ENCODE measurements around the gene POLR3G. TPM values are rescaled to one million over a fixed set of nuclear protein-coding genes. Genes with fewer than 3 reads are reported as not detected.

The POLR3G gene
- total RNA-seq, 2 donors from 2014 or later, result 1.2 to 1.5 TPM

DNA sequence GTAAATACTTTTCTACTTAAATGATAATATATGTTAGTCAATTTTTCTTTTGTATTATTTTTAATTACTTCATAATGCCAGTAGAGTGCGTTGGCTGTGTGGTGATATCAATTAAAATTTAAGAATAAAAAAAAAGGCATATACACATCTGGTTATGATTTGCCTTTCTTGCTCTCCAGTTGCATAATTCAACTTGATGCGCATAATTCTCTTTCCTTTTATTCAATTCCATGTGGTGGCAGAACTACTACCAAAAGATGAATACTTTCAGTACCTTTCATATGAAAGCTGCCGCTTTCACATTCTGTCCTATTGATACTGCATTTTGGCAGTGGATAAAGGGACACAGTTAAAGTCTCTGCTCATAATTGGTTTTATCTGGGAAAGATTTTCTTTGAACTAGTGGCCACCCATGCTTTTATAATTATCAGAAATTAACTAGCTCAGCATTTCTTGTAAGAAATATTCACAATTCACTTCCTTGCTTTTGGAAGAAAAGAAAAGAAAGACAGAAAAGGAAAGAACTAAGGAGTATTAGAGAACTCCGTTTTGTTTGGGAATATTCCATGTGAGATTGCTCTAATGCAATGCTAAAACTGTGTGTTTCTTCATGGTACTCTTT, 71.7 kb downstream of the POLR3G start:
- intact Hi-C loops (cut with DNase I), result no loop called here
- DNase-seq (ENCODE audit: low spot score), result no peak

- intact Hi-C loops (cut with DNase I), result no loop called here
- DNase-seq (ENCODE audit: low spot score), result no peak
These were observed 72.4 kb downstream of the POLR3G start for GRCh38 chr5:90547072-90547536.

DNA sequence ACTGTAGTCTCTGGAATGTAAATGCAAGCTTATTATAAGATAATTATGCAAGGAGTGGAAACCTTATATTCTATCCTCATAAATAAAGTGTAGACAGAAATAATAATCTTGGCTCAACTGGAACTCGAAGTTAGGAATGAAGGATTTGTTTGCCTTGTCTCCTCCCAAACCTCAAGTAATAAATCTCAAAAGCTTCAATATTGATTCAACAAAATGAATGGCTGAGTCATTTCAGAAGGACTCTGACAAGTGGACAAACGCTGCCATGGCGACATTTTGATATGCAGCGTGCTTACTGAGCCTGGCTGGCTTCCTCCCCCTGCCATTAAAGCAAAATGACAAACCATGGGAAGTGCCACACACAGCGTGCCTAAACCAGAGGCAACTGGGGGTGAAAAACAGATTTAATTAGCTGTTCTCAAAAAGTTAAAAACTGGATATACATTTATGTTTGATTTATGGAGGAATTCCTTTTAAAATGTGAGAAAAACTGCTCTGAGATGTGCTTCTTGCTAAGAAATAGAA, 73.5 kb downstream of the POLR3G start:
- intact Hi-C loops (cut with DNase I), result no loop called here
- no peak for DNase-seq (ENCODE audit: low spot score)

- intact Hi-C loops (cut with DNase I), result no loop called here
- no peak for DNase-seq (ENCODE audit: low spot score)
These were observed 74.6 kb downstream of the POLR3G start for GRCh38 chr5:90549223-90549622.

GRCh38 chr5:90549729-90550275, 75.1 kb downstream of the POLR3G start:
- intact Hi-C loops (cut with DNase I), result no loop called here
- DNase-seq (ENCODE audit: low spot score), result no peak

DNA sequence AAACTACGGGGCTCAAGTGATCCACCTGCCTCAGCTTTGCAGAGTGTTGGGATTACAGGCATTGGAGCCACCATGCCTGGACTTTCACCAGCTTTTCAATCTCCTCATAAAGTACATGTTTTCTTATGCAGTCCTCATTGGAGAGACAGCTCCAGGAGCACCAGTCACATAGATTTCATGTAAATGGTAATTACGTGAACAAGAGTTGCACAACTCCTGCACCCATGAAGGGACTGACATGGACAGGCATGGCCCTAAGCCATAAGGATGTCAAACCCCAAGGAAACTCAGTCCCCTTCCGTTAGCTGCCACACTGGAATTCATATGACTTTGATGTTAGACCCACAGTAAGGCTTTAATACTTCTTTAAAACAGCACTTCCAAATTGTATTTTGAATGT, 76.3 kb downstream of the POLR3G start:
- intact Hi-C loops (cut with DNase I), result no loop called here
- no peak for DNase-seq (ENCODE audit: low spot score)

GRCh38 chr5:90551376-90551775, 76.7 kb downstream of the POLR3G start:
- intact Hi-C loops (cut with DNase I), result no loop called here

DNA sequence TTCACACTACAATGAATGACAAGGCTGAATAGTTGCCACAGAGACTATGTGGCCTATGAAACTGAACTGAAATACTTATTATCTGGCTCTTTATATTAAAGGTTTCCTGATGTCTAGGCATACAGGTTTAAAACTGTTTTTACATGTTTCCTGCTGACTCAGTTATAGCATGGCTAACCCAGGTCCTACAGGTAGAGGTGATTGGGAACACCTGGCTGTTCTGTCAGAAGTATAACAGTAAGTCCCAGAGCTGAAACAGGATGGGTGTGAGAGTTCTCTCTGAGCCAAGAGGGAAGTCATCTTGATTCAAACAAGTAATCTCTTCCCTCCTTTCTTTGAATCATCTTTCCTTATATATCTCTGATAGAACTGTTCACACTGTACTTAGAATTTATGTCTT, 79.0 kb downstream of the POLR3G start:
- intact Hi-C loops (cut with DNase I), result no loop called here
- DNase-seq (ENCODE audit: low spot score), result no peak

More at GRCh38 chr5:90551376-90551775, 76.7 kb downstream of the POLR3G start:
- DNase-seq (ENCODE audit: low spot score), result no peak

- no peak for DNase-seq (ENCODE audit: low spot score)
- intact Hi-C loops (cut with DNase I), result no loop called here
These were observed 79.8 kb downstream of the POLR3G start for GRCh38 chr5:90554358-90555006.

GRCh38 chr5:90555666-90556065, 81.0 kb downstream of the POLR3G start:
- intact Hi-C loops (cut with DNase I), result no loop called here

DNA sequence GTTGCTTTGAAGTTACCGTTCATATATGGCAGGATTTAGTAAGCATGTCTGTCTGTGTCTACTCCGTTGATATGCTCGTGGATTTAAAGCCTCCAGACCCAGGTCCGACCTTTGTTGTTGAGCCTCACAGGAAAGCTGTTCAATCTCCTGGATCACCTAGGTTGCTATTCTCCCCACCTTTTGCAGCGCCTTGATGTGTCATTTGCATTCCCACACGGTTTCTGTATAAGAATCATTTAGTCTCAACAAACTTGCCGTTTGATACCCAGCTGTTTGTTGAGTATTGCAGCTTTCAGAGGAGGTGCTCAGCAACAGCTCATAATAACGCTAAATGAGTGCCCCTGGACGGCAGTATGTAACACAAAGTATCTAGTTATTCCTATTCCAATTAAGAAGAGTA, 82.7 kb downstream of the POLR3G start:
- DNase-seq (ENCODE audit: low spot score), result no peak
- intact Hi-C loops (cut with DNase I), result no loop called here

More at GRCh38 chr5:90555666-90556065, 81.0 kb downstream of the POLR3G start:
- DNase-seq (ENCODE audit: low spot score), result no peak

- intact Hi-C loops (cut with DNase I), result no loop called here
- no peak for DNase-seq (ENCODE audit: low spot score)
These were observed 83.2 kb downstream of the POLR3G start for GRCh38 chr5:90557871-90558270.

DNA sequence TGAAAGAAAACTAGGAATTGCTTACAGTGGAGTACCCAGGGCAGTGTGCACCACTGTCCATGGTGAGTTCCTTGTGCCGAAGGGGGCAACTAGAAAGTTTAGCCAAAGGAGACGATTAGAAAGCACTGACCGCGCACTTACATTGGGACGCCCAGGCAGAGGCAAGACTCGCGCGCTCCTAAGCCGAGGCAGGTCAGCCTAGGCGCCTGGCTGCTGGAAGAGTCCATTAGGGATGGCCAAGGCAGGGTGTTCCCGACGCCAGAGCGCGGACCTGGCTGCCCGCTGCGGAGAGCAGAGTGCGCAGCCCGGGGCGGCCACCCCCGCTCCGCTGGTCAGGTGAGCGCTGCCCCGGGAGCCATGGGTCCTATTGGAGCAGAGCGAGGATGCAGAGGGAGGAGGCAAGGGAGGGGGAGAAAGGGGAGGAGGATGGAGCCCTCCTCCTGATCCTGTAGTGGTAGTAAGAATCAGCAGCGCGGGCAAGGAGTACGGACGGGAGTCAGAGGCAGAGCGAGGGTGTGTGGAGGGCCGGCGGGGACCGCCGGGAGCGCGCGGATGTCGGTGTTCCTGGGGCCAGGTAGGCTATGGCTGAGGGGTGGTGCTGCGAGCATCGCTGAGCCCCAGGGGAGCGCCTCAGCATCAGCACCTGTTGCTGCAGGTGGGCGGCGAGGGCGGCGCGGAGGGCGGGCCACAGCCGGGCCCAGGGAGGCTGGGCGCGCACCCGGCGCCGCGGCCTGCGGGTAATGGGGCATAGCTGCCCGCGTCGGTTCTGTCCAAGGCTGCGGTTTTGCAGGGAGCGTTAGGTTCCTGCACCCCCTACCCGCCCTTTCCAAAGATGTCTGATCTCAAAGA, 83.9 kb downstream of the POLR3G start, which contains the start of gene ADGRV1:
Gene ADGRV1 (plus strand): TSS at position 454 of the 849 bp plus-strand sequence. CDS start 99 bp downstream, at position 553.
- intact Hi-C loops (cut with DNase I), result no loop called here

GRCh38 chr5:90560771-90561170, 86.1 kb downstream of the POLR3G start:
- no peak for DNase-seq (ENCODE audit: low spot score)
- intact Hi-C loops (cut with DNase I), result no loop called here

More for the DNA sequence above, 83.9 kb downstream of the POLR3G start, which contains the start of gene ADGRV1:
- no peak for DNase-seq (ENCODE audit: low spot score)

- DNase-seq (ENCODE audit: low spot score), result no peak
- intact Hi-C loops (cut with DNase I), result no loop called here
These were observed 87.1 kb downstream of the POLR3G start for GRCh38 chr5:90561766-90562165.

DNA sequence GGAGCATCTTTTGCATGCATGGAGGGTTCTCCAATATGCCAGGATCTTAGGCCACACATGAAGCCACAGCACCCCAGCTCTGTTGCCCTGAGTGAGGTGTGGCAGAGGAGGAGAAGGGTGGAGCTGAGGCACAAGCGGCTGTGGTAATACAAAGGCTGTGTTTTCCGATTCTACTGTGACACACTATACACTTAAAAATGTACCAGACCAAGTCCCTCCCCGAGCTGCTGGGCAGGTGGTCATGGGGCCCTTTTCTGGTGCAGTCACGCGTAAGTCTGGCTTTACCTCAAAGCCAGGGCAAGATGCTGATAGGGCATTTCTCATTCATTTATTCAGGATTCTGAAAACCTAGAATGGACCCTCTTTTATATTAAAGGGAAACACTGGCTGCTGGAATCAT, 87.7 kb downstream of the POLR3G start:
- DNase-seq (ENCODE audit: low spot score), result no peak
- intact Hi-C loops (cut with DNase I), result no loop called here

- intact Hi-C loops (cut with DNase I), result no loop called here
These were observed 88.4 kb downstream of the POLR3G start for GRCh38 chr5:90563108-90563507.

More at GRCh38 chr5:90563108-90563507, 88.4 kb downstream of the POLR3G start:
- no peak for DNase-seq (ENCODE audit: low spot score)

Data from posterior vena cava (tissue), 2 donors.